ENCODE measurements around the gene LYZL2. TPM values are rescaled to one million over a fixed set of nuclear protein-coding genes. Genes with fewer than 3 reads are reported as not detected.
A peak's percentile ranks its signal among the peaks of the same experiment; 100 is the strongest.
"Not testable (repeated sequence)": the region's sequence is repeated elsewhere in the genome, so short reads cannot be mapped to it uniquely, and the experiment has no call there.

Gene LYZL2
- total RNA-seq, 1 donor from 2014 or later, result not detected

GRCh38 chr10:30647089-30647488 lies 17.5 kb upstream of the LYZL2 start:
- intact Hi-C loops (cut with DNase I), result no loop called here
- H3K36me3 ChIP-seq, result no peaks in the 10 kb centered on the region
- TF ChIP-seq CTCF (IDR thresholded peaks at IDR 0.05), result no peak
- no peak for DNase-seq
- no peaks in the 10 kb centered on the region for H3K27me3 ChIP-seq (ENCODE audit: low read depth)
- H3K4me1 ChIP-seq, result no peaks in the 10 kb centered on the region
- no peak for ATAC-seq
- no peak overlapping the region for H3K27ac ChIP-seq
- no peak overlapping the region for H3K4me3 ChIP-seq
- no peaks in the 10 kb centered on the region for H3K9me3 ChIP-seq

GRCh38 chr10:30645340-30645827 lies 15.8 kb upstream of the LYZL2 start:
- Histone ChIP-seq H3K4me3 (no peak overlapping the region), H3K4me1 (peaks cover 2% of the 10 kb centered on the region), H3K27ac (peak overlapping the region; percentile 36), H3K36me3 (no peaks in the 10 kb centered on the region), H3K27me3 (ENCODE audit: low read depth) (no peaks in the 10 kb centered on the region), H3K9me3 (no peaks in the 10 kb centered on the region)
- intact Hi-C loops (cut with DNase I), result no loop called here
- ATAC-seq (peak; percentile 31 to 32), DNase-seq (no peak)
- no peak for TF ChIP-seq CTCF (IDR thresholded peaks at IDR 0.05)

- H3K27ac ChIP-seq; H3K4me1 ChIP-seq; intact Hi-C loops (cut with DNase I); DNase-seq; H3K9me3 ChIP-seq; H3K27me3 ChIP-seq (ENCODE audit: low read depth); H3K36me3 ChIP-seq; H3K4me3 ChIP-seq: not testable (repeated sequence)
- ATAC-seq, result peak in 1 of 2 donors; percentile 33
Observed at GRCh38 chr10:30644408-30644861, 14.9 kb upstream of the LYZL2 start.

- ATAC-seq, result peak; percentile 27 to 37
- intact Hi-C loops (cut with DNase I); DNase-seq; H3K27me3 ChIP-seq (ENCODE audit: low read depth); H3K4me1 ChIP-seq; H3K9me3 ChIP-seq; H3K36me3 ChIP-seq; H3K4me3 ChIP-seq: not testable (repeated sequence)
- H3K27ac ChIP-seq, result peak overlapping the region; percentile 46
Observed at GRCh38 chr10:30643557-30644199, 14.1 kb upstream of the LYZL2 start.

GRCh38 chr10:30642856-30643255 lies 13.3 kb upstream of the LYZL2 start:
- DNase-seq; H3K27me3 ChIP-seq (ENCODE audit: low read depth); H3K36me3 ChIP-seq; H3K4me1 ChIP-seq; intact Hi-C loops (cut with DNase I); H3K9me3 ChIP-seq; H3K4me3 ChIP-seq: not testable (repeated sequence)
- ATAC-seq, result peak; percentile 41 to 46
- H3K27ac ChIP-seq, result peak overlapping the region; percentile 58

GRCh38 chr10:30639946-30640786 lies 10.6 kb upstream of the LYZL2 start:
- intact Hi-C loops (cut with DNase I), result no loop called here

More at GRCh38 chr10:30639946-30640786, 10.6 kb upstream of the LYZL2 start:
- peak; percentile 85 for TF ChIP-seq CTCF (IDR thresholded peaks at IDR 0.05)
- Histone ChIP-seq H3K4me1 (peaks cover 5% of the 10 kb centered on the region), H3K27me3 (ENCODE audit: low read depth) (no peaks in the 10 kb centered on the region), H3K9me3 (no peaks in the 10 kb centered on the region), H3K4me3 (no peak overlapping the region), H3K27ac (no peak overlapping the region), H3K36me3 (no peaks in the 10 kb centered on the region)
- no peak for ATAC-seq
- no peak for DNase-seq
